Gastroesophageal sphincter (tissue), 3 donors: ENCODE data around the gene CLOCK.

Experiments
- POLR2AphosphoS5 ChIP-seq: sonication (generic); formaldehyde crosslinking; IDR thresholded peaks from one replicate; pipeline ENCODE4 v1.6.1; 2017; ENCODE audit warnings: antibody characterized with exemption
- TF ChIP-seq, protein P1 (sequence below), 4 experiments: fragments of 200-600 bp in 2 of 4; fragments of 450-650 bp in 2 of 4; sonication (generic) in 1 of 4; IDR thresholded peaks; one replicate each; pipeline ENCODE4 v1.5.1; 2017 to 2019; ENCODE audit warnings: antibody characterized with exemption in 4 of 4, mild to moderate bottlenecking in 2 of 4, moderate library complexity in 2 of 4

DNA sequence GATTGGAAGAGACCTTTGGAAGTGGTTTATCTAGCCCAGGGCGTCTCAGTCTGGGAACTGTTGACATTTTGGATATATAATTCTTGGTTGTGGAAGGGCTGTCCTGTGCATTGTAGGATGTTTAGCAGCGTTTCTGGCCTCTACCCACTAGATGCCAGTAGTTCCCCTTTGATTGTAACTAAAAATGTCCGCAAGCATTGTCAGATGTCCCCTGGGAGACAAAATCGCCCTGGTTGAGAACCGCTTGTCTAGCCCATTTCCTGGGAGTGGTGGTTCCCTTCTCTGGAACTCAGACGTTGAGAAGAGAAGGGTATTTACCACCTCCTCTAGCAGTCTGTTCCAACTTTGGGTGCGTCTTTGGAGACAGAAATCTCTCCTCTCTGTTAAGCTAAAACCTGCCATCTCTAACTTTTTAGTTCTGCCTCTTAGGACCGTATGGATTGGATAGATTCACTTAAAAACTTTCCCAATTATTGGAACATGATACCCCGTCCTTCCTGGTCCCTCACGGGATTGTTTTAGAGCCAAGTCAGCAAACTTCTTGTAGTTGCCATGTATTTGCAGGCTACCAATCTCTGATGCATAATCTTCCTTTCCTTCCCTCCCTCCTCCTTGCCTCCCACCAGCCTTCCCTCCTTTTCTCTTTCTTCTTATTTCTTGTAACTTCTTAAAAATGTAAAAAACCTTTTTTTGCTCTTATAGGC, 137.1 kb downstream of the CLOCK start:
- TF ChIP-seq, protein P1, sequence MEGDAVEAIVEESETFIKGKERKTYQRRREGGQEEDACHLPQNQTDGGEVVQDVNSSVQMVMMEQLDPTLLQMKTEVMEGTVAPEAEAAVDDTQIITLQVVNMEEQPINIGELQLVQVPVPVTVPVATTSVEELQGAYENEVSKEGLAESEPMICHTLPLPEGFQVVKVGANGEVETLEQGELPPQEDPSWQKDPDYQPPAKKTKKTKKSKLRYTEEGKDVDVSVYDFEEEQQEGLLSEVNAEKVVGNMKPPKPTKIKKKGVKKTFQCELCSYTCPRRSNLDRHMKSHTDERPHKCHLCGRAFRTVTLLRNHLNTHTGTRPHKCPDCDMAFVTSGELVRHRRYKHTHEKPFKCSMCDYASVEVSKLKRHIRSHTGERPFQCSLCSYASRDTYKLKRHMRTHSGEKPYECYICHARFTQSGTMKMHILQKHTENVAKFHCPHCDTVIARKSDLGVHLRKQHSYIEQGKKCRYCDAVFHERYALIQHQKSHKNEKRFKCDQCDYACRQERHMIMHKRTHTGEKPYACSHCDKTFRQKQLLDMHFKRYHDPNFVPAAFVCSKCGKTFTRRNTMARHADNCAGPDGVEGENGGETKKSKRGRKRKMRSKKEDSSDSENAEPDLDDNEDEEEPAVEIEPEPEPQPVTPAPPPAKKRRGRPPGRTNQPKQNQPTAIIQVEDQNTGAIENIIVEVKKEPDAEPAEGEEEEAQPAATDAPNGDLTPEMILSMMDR (IDR thresholded peaks at IDR 0.05), result no peak
- TF ChIP-seq POLR2AphosphoS5, result no peak
